Large intestine (tissue), 3 donors: ENCODE data around the gene OR13F1. TPM values are rescaled to one million over a fixed set of nuclear protein-coding genes. Genes with fewer than 3 reads are reported as not detected.

Source experiments
- DNase-seq, 2 donors: peaks; one replicate each; pipeline versions ENCODE4 v3.0.0 to v3.0.0-alpha.2; 2013
- H3K27ac ChIP-seq: one replicate; pipeline ENCODE4 v1.5.1; 2013; ENCODE audit warnings: low read length
- H3K27me3 ChIP-seq: 2 replicates; pipeline ENCODE4 v1.6.1; 2013; ENCODE audit warnings: low read length; ENCODE audit not compliant: control insufficient read depth, insufficient read depth
- H3K36me3 ChIP-seq: 2 replicates; pipeline ENCODE4 v1.6.1; 2013; ENCODE audit warnings: low read length; ENCODE audit not compliant: control insufficient read depth, insufficient read depth
- H3K4me1 ChIP-seq: one replicate; pipeline ENCODE4 v1.6.1; 2013; ENCODE audit warnings: low read length; ENCODE audit not compliant: control insufficient read depth, insufficient read depth
- H3K4me3 ChIP-seq: one replicate; pipeline ENCODE4 v1.5.1; 2013; ENCODE audit warnings: low read length
- H3K9me3 ChIP-seq: one replicate; pipeline ENCODE4 v1.6.1; 2013; ENCODE audit warnings: mild to moderate bottlenecking, low read depth, low read length, moderate library complexity; ENCODE audit not compliant: control insufficient read depth
- WGBS: methylation state at CpG from one replicate; pipeline ENCODE4 v1.1.5; 2013; ENCODE audit warnings: low lambda C conversion rate; ENCODE audit not compliant: insufficient coverage; 5-methylcytosine and 5-hydroxymethylcytosine counted together
- polyA plus RNA-seq: library from polyadenylated mRNA; unstranded; fragments of 120-200 nt; gene quantifications from one replicate; pipeline ENCODE4 v1.2.1, GENCODE V29; 2013

Gene OR13F1
- polyA plus RNA-seq, 1 donor, result not detected

- no peak within 1 kb of the TSS for H3K4me3 ChIP-seq
- H3K4me1 ChIP-seq, result no peaks in the 10 kb centered on the region
- H3K27ac ChIP-seq, result no peak within 1 kb of the TSS
- H3K27me3 ChIP-seq, result no peaks in the 10 kb centered on the region
- no peak for DNase-seq
- H3K36me3 ChIP-seq, result no peaks in the 10 kb centered on the region
- no peaks in the 10 kb centered on the region for H3K9me3 ChIP-seq
Observed at GRCh38 chr9:104527109-104527508, 23.0 kb downstream of the OR13F1 start, which contains the start of gene OR13C4. TSS of gene OR13C4 (minus strand) at chr9:104527209. CDS start at chr9:104527209, 0 bp downstream.

- no peaks in the 10 kb centered on the region for H3K27me3 ChIP-seq
- H3K27ac ChIP-seq, result no peak within 1 kb of the TSS
- H3K4me1 ChIP-seq, result no peaks in the 10 kb centered on the region
- H3K36me3 ChIP-seq, result no peaks in the 10 kb centered on the region
- H3K9me3 ChIP-seq, result no peaks in the 10 kb centered on the region
- no CpG with 5 or more reads among the region's 5 CpGs for WGBS
- H3K4me3 ChIP-seq, result no peak within 1 kb of the TSS
- no peak for DNase-seq
Observed at GRCh38 chr9:104536756-104537155, 32.7 kb downstream of the OR13F1 start, which contains the start of gene OR13C3. TSS of gene OR13C3 (minus strand) at chr9:104536856. CDS start at chr9:104536723, 133 bp downstream.

GRCh38 chr9:104539275-104539674 is 35.2 kb downstream of the OR13F1 start:
- 61% methylated on average over 1 of the region's 1 CpG for WGBS
- Histone ChIP-seq H3K36me3 (no peaks in the 10 kb centered on the region), H3K27ac (no peak overlapping the region), H3K4me3 (no peak overlapping the region), H3K4me1 (no peaks in the 10 kb centered on the region), H3K27me3 (no peaks in the 10 kb centered on the region), H3K9me3 (no peaks in the 10 kb centered on the region)
- no peak for DNase-seq

GRCh38 chr9:104544644-104545043 is 40.6 kb downstream of the OR13F1 start:
- no peaks in the 10 kb centered on the region for H3K36me3 ChIP-seq
- H3K27me3 ChIP-seq, result no peaks in the 10 kb centered on the region
- H3K4me1 ChIP-seq, result no peaks in the 10 kb centered on the region
- 90% methylated on average over 2 of the region's 4 CpGs for WGBS
- no peak for DNase-seq
- no peak overlapping the region for H3K27ac ChIP-seq
- H3K9me3 ChIP-seq, result no peaks in the 10 kb centered on the region
- H3K4me3 ChIP-seq, result no peak overlapping the region

GRCh38 chr9:104553261-104553660 is 49.2 kb downstream of the OR13F1 start:
- H3K4me3 ChIP-seq, result no peak overlapping the region
- no peaks in the 10 kb centered on the region for H3K36me3 ChIP-seq
- H3K4me1 ChIP-seq, result no peaks in the 10 kb centered on the region
- no peaks in the 10 kb centered on the region for H3K27me3 ChIP-seq
- H3K27ac ChIP-seq, result no peak overlapping the region
- DNase-seq, result no peak
- no CpG with 5 or more reads among the region's 1 CpG for WGBS
- H3K9me3 ChIP-seq, result no peaks in the 10 kb centered on the region

Other genes starting within 250 kb of the OR13F1 start
- not detected for gene OR13C4, start 22.9 kb downstream of the OR13F1 start, polyA plus RNA-seq
- gene OR13C3, start 32.6 kb downstream of the OR13F1 start, polyA plus RNA-seq, result 0.04 TPM
- gene OR13C8, start 64.9 kb downstream of the OR13F1 start, polyA plus RNA-seq, result not detected
- gene OR13C5, start 95.2 kb downstream of the OR13F1 start, polyA plus RNA-seq, result not detected
- not detected for gene OR13C2, start 101.4 kb downstream of the OR13F1 start, polyA plus RNA-seq
- not detected for gene OR13C9, start 113.9 kb downstream of the OR13F1 start, polyA plus RNA-seq
- not detected for gene OR13D1, start 190.3 kb downstream of the OR13F1 start, polyA plus RNA-seq
- 48.8 TPM for gene NIPSNAP3A, start 243.4 kb downstream of the OR13F1 start, polyA plus RNA-seq